ENCODE measurements around the gene ZXDC.

Gene ZXDC

DNA sequence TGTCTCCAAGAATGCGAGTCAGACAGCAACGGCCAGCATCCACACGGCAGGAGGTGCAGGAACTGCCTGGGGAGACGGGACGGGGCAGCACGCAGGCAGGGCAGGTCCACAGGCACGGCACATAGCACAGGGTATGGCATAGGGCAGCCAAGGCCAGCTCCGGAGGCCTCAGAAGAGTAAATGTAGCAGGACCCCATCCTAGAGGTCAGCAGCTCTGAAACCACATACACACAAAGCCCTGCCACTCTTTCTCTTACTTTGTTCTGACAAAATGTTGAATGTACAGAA, 26.9 kb downstream of the ZXDC start:
- DNase-seq, result no peak

DNA sequence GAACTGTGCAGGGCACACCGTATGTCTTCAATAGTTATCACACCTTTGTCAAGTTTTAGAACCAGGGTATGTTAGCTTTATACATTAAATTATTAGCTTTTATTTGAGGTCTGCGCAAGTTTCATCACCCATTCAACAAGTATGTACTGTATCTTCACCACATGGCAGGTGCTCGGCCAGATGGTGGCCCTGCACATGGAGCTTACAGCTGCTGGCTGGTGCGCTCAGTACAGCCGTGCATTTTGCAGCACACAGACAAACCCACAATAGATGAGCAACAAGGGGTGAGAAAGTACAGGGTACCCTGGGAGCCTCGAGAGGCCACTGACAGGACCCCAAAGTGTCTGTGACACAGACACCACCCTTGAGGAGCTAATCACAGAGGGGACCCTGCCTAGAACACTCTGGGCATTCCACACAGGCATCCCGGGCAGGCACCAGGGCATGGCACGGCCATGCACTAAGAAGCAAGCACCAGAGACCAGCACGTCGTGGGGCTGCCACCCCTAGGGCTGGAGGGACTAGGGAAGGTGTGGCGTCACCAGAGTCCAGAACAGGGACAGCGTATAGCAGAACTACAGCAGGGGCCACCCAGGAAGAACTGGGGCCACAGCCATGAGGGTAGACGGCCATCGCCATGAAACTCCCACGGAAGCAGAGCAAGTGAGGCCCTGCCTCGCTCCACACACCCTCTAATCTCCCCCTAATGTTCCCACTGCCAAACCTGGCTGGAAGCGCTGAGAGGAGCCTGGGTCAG, 27.4 kb downstream of the ZXDC start:
- no peak for DNase-seq

GRCh38 chr3:126447456-126448106, 28.1 kb downstream of the ZXDC start:
- no peak for DNase-seq

- no peak for DNase-seq
Measured at GRCh38 chr3:126446791-126447190, 28.9 kb downstream of the ZXDC start.

- DNase-seq, result no peak
Measured at GRCh38 chr3:126446301-126446700, 29.4 kb downstream of the ZXDC start.

GRCh38 chr3:126445506-126445905, 30.2 kb downstream of the ZXDC start:
- no peak for DNase-seq

DNA sequence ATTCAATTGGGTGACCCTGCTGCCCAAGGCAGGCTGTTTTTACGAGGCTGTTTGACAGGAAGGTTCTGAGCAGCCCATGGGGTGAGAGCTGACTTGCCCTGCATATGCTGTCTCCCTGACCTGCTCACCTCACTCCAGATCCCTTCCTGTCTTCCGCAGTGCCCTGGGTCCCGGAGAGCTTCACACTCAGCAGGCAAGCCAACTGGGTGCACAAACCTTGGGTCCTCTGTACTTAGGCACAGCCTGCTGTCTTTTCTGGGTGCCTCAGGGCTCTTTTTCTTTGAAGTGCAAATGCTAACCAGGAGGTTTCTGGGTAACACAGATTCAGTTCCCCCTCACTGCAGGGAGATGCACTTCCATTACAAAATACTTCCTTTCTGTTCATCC, 32.8 kb downstream of the ZXDC start:
- no peak for DNase-seq

DNA sequence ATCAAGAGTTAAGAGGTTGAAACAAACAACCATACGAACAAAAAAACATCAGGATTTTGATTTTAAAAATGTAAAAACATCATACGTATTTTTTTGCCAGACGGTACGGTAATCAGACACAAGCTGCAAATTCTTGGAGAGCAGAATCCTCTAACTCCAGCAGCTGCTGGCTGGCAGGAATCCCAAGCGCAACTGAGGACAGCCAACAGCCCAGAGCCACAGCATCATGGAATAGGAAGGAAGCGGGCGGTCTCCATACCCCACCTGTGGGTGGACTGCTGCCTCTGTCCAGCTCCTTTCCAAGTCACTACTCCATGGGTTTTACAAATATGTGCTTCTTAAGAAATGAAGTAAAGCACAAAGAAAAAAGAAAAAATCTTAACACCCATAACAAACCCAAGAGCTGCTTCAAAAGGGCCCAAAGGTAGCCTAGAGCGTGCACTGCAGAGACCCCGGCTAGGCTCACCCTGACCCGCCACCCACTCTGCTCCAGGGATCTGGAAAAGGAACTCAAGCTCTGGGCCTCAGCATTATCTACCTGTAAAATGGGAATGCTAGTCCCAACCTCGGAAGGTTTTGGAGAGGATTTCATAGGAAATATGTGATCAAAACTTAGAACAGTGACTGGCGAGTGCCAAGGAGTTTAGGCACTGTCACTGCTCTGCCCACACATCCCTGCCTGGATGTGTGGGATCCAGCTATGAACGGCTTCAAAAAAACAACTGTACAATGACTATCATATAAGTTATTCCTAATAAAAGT, 33.4 kb downstream of the ZXDC start:
- DNase-seq, result no peak

DNA sequence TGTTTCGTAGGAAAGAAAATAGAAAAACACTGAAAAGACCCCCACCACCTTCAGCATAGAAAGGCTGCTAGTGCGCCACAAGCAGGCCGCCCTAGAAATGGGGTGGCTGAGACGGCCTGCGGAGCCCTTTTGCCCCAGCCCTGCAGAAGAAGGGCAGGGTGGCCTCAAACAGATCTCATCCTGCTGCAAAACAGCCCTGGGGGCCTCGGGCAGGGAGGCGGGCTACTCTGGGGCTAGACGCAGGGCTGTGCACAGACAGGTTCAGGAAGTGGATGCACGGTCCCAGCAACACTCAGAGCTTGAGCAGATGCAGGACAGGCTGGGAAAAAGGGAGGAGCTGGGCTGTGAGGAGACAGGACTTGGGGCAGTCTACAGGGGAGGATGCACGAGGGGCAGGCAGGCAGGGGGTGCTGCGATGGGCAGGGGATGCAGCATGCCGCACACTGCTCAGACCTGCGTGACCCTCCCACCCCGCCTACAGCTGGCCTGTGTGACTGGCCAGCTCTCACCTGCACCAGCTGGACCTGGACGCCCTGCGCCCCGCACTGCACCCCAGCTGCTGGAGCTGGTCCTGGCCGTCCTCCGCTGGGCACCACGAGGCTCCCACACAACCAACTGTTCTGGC, 34.3 kb downstream of the ZXDC start:
- DNase-seq, result no peak

DNA sequence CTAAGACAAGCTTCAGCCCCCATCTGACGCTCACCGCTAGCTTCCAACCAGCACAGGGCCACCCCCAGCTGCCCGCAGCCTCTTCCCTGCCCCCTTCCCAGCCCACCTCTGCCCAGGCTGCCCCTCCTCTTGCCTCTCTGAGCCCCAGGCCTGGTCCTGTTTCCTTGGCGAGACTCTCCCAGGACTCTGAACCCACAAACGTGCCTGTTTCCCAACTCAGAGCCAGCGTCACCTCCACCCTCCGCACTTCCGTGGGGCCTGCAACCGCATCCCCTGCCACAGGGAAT, 35.0 kb downstream of the ZXDC start:
- no peak for DNase-seq

- no peak for DNase-seq
Measured at GRCh38 chr3:126439968-126440708, 35.6 kb downstream of the ZXDC start.

DNA sequence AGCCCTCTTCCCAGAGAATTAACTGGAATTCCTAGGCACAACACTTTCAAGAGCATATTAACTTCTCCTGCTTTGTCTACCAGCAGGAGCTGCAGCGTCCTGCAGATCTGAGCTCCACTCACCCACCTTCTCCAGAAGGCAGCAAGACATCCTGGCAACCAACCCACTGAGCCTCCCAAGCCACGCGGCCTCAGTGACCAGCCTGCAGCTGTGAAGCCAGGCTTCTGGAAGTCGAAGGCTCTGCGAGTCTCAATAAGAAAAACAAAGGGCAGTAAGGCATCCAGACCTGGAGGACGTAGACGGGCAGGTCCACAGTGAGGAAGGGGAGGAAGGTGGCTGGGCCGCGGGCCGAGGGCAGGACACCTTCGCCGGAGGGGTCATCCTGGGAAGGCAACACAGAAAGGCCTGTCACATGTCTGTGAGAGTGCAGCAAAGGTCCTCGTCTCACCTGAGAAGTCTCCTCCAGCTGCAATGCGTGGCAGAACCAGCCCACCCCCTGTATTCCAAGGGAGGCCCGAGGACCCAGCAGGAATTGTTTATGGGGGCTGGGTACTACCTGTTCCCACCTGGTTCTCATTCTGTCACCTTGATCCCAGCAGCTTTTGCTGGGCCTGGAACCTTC, 36.2 kb downstream of the ZXDC start:
- no peak for DNase-seq

DNA sequence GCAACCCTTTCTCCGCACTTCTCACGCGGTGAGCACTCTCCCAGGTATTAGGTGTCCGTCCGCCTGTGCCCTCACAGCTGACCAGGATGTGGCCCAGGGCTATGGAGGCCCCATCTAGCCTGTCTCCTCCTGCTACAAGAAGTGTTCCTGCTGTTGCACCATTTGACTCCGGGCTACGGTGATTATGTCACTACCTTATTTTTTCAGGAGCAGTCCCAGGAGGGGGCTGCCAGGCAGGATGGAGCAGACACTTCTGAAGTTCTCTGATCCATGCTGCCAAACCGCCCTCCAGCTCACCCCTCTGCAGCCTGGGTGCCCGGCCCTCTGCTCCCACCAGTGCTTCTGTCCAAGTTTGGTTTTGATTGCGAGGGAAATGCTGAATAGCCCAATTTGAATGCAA, 36.9 kb downstream of the ZXDC start:
- no peak for DNase-seq

DNA sequence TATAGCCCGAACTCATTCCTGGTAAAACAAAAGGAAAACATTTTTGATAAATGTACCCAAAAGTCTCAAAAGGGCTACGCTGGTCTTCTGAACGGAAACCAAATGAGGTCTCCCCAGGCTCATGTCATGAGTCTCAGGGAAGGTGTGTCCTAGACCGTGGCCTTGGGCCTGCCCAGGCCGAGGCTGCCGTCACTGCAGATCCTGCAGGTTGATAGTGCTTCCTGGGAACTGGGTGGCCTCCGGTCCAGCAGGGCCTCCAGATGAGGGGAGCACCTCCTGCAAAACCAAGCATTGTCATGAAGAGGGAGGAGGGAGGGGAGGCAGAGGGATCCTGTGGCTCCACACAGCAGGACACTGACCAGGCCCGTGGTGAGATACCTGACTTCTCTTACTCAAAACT, 37.5 kb downstream of the ZXDC start:
- DNase-seq, result no peak

- DNase-seq, result no peak
Measured at GRCh38 chr3:126436826-126437717, 38.6 kb downstream of the ZXDC start.

- no peak for DNase-seq
Measured at GRCh38 chr3:126435456-126436315, 40.0 kb downstream of the ZXDC start.

GRCh38 chr3:126434931-126435411, 40.7 kb downstream of the ZXDC start:
- DNase-seq, result no peak

- DNase-seq, result no peak
Measured at GRCh38 chr3:126434264-126434590, 41.5 kb downstream of the ZXDC start.

- no peak for DNase-seq
Measured at GRCh38 chr3:126433496-126434263, 42.0 kb downstream of the ZXDC start.

- no peak for DNase-seq
Measured at GRCh38 chr3:126433105-126433430, 42.6 kb downstream of the ZXDC start.
